MM.1S (cell line): ENCODE results near the gene RGS19.
A peak's percentile ranks its signal among the peaks of the same experiment; 100 is the strongest.
"Not testable (repeated sequence)": the region's sequence is repeated elsewhere in the genome, so short reads cannot be mapped to it uniquely, and the experiment has no call there.

ENCODE experiments used
- DNase-seq: peaks from one replicate; pipeline ENCODE4 v3.0.0-alpha.2; 2015
- H2AFZ ChIP-seq: fragments of 300-600 bp; sonication (generic); 2 replicates; pipeline ENCODE4 v1.6.0; 2016; ENCODE audit warnings: antibody characterized with exemption, low read length
- H3F3A ChIP-seq: fragments of 300-600 bp; sonication (generic); 2 replicates; pipeline ENCODE4 v1.6.1; 2016; ENCODE audit warnings: mild to moderate bottlenecking, antibody characterized with exemption, low read length, moderate library complexity, mixed read lengths; ENCODE audit not compliant: insufficient read depth
- H3K27ac ChIP-seq: fragments of 300-600 bp; sonication (generic); 2 replicates; pipeline ENCODE4 v1.5.1; 2016; ENCODE audit warnings: mild to moderate bottlenecking, low read length
- H3K27me3 ChIP-seq: fragments of 300-600 bp; sonication (generic); replicated peaks from 2 replicates; pipeline ENCODE4 v1.6.0; 2016; ENCODE audit warnings: low read length; ENCODE audit not compliant: insufficient read depth
- H3K36me3 ChIP-seq: fragments of 300-600 bp; sonication (generic); replicated peaks from 2 replicates; pipeline ENCODE4 v1.6.1; 2016; ENCODE audit warnings: mild to moderate bottlenecking, low read length, mixed read lengths; ENCODE audit not compliant: insufficient read depth
- H3K4me1 ChIP-seq: fragments of 300-600 bp; sonication (generic); 2 replicates; pipeline ENCODE4 v1.6.1; 2016; ENCODE audit warnings: low read length, mixed read lengths
- H3K4me2 ChIP-seq: fragments of 300-600 bp; sonication (generic); 2 replicates; pipeline ENCODE4 v1.6.0; 2016; ENCODE audit warnings: low read depth, low read length
- H3K4me3 ChIP-seq: fragments of 300-600 bp; sonication (generic); 2 replicates; pipeline ENCODE4 v1.5.1; 2016; ENCODE audit warnings: low read length, mixed read lengths
- H3K79me2 ChIP-seq: fragments of 300-600 bp; sonication (generic); 2 replicates; pipeline ENCODE4 v1.6.1; 2016; ENCODE audit warnings: mixed run types, low read length, mixed read lengths
- H3K9ac ChIP-seq: fragments of 300-600 bp; sonication (generic); 2 replicates; pipeline ENCODE4 v1.6.1; 2016; ENCODE audit warnings: low read length, mixed read lengths
- H3K9me2 ChIP-seq: fragments of 300-600 bp; sonication (generic); replicated peaks from 2 replicates; pipeline ENCODE4 v1.6.1; 2016; ENCODE audit warnings: mild to moderate bottlenecking, low read length, mixed read lengths; ENCODE audit not compliant: insufficient read depth
- H3K9me3 ChIP-seq: fragments of 300-600 bp; sonication (generic); replicated peaks from 2 replicates; pipeline ENCODE4 v1.6.1; 2016; ENCODE audit warnings: mild to moderate bottlenecking, low read length, mixed read lengths; ENCODE audit not compliant: insufficient read depth
- H4K20me1 ChIP-seq: fragments of 300-600 bp; sonication (generic); 2 replicates; pipeline ENCODE4 v1.6.1; 2016; ENCODE audit warnings: mild to moderate bottlenecking, low read length, moderate library complexity, mixed read lengths; ENCODE audit not compliant: insufficient read depth
- CTCF ChIP-seq: fragments of 300-600 bp; sonication (generic); IDR thresholded peaks from 2 replicates; pipeline ENCODE4 v1.5.1; 2016; ENCODE audit warnings: antibody characterized with exemption, low read length, mixed read lengths
- EZH2 ChIP-seq: fragments of 300-600 bp; sonication (generic); optimal IDR thresholded peaks from 2 replicates; pipeline ENCODE3; 2017; ENCODE audit warnings: low read depth, mild to moderate bottlenecking, antibody characterized with exemption, low read length, mixed read lengths
- EZH2phosphoT487 ChIP-seq: fragments of 300-600 bp; sonication (generic); IDR thresholded peaks from 2 replicates; pipeline ENCODE4 v1.6.1; 2018; ENCODE audit warnings: antibody characterized with exemption, low read length

RGS19 gene

GRCh38 chr20:64119681-64120341, 40.5 kb upstream of the RGS19 start:
- H3K9me2 ChIP-seq, result no peaks in the 10 kb centered on the region
- TF ChIP-seq EZH2phosphoT487, result no peak
- TF ChIP-seq CTCF, result no peak
- no peak for TF ChIP-seq EZH2
- H3K4me2 ChIP-seq, result peak overlapping the region; percentile 45; the same call in 1 of the 2 replicates
- H3K27me3 ChIP-seq, result peaks cover 66% of the 10 kb centered on the region
- peak overlapping the region; percentile 18 for H2AFZ ChIP-seq
- no peaks in the 10 kb centered on the region for H3K79me2 ChIP-seq
- DNase-seq, result no peak
- no peaks in the 10 kb centered on the region for H4K20me1 ChIP-seq
- H3K4me3 ChIP-seq, result peak overlapping the region; percentile 8; the same call in 1 of the 2 replicates
- H3K9me3 ChIP-seq, result no peaks in the 10 kb centered on the region
- H3F3A ChIP-seq, result no peaks in the 10 kb centered on the region
- H3K27ac ChIP-seq, result no peak overlapping the region
- H3K4me1 ChIP-seq, result no peaks in the 10 kb centered on the region
- no peaks in the 10 kb centered on the region for H3K36me3 ChIP-seq
- no peak overlapping the region for H3K9ac ChIP-seq

- H3K4me2 ChIP-seq, result no peak overlapping the region
- H3K27me3 ChIP-seq, result peaks cover 66% of the 10 kb centered on the region
- no peak for DNase-seq
- H3K4me1 ChIP-seq, result no peaks in the 10 kb centered on the region
- no peak overlapping the region for H3K27ac ChIP-seq
- H3K9ac ChIP-seq, result no peak overlapping the region
- H3F3A ChIP-seq, result no peaks in the 10 kb centered on the region
- H3K4me3 ChIP-seq, result no peak overlapping the region
- TF ChIP-seq EZH2, result no peak
- TF ChIP-seq CTCF, result no peak
- TF ChIP-seq EZH2phosphoT487, result no peak
- H4K20me1 ChIP-seq, result no peaks in the 10 kb centered on the region
- no peaks in the 10 kb centered on the region for H3K79me2 ChIP-seq
- no peaks in the 10 kb centered on the region for H3K9me2 ChIP-seq
- H3K36me3 ChIP-seq, result no peaks in the 10 kb centered on the region
- no peak overlapping the region for H2AFZ ChIP-seq
- no peaks in the 10 kb centered on the region for H3K9me3 ChIP-seq
These were observed 40.0 kb upstream of the RGS19 start for GRCh38 chr20:64119301-64119680.

- not testable (repeated sequence) for H3K9ac ChIP-seq, H3K36me3 ChIP-seq, H3K9me3 ChIP-seq, H3K27ac ChIP-seq, H3K4me3 ChIP-seq, H3K4me1 ChIP-seq, DNase-seq, H3K4me2 ChIP-seq, H4K20me1 ChIP-seq, H3K9me2 ChIP-seq, H2AFZ ChIP-seq, H3F3A ChIP-seq, H3K79me2 ChIP-seq
- H3K27me3 ChIP-seq, result peaks cover 72% of the 10 kb centered on the region
These were observed 38.1 kb upstream of the RGS19 start for GRCh38 chr20:64117432-64117777.

- DNase-seq, result no peak
- Histone ChIP-seq H3K79me2 (no peaks in the 10 kb centered on the region), H3K27me3 (peaks cover 72% of the 10 kb centered on the region), H3K4me1 (no peaks in the 10 kb centered on the region), H3K36me3 (no peaks in the 10 kb centered on the region), H3K4me2 (no peak overlapping the region), H3K27ac (no peak overlapping the region), H3K4me3 (no peak overlapping the region), H3K9me2 (no peaks in the 10 kb centered on the region), H3K9ac (no peak overlapping the region), H3F3A (no peaks in the 10 kb centered on the region), H2AFZ (no peak overlapping the region), H4K20me1 (no peaks in the 10 kb centered on the region), H3K9me3 (no peaks in the 10 kb centered on the region)
- TF ChIP-seq CTCF (no peak), EZH2phosphoT487 (no peak), EZH2 (no peak)
These were observed 37.5 kb upstream of the RGS19 start for GRCh38 chr20:64116541-64117431.
